ENCODE results near the gene SIK3. TPM values are rescaled to one million over a fixed set of nuclear protein-coding genes. Genes with fewer than 3 reads are reported as not detected.
"Not testable (repeated sequence)": the region's sequence is repeated elsewhere in the genome, so short reads cannot be mapped to it uniquely, and the experiment has no call there.

The SIK3 gene
- polyA plus RNA-seq, 6 donors from 2014 or later, result 27.7 to 52.1 (median 35.6) TPM

DNA sequence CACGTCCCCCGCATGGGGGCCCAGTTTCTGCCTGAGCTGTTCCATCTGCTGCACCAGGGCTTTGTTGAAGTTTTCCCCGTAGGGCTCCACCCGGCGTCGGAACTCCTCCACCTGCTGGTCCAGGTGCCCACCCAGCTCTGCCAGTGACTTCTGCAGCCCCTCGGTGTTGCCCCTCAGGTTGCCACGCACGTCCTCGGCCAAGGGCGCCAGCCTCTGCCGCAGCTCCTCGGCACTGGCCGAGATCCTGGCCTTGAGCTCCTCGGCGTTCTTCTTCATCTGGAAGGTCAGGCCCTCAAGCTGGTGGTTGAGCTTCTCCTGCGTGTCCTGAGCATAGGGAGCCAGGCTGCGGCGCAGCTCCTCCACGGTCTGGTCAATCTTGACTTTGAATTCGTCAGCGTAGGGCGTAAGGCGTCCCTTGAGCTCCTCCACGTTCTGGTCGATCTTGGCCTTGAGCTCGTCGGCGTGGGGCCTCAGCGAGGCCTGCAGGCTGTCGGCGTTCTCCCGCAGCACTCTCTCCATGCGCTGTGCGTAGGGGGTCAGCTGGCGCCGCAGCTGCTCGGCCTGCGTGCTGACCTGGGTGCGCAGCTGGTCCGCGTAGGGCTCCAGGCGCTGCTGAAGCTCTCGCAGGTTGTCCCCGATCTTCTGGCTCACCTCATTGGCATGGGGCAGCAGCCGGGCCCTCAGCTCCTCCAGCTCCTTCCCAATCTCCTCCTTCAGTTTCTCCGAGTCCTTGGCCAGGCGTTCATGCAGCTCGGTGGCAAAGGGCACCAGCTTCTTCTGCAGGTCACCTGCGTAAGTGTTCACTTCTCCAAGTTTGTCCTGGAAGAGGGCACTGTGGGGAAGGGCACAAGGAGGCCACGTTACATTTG is 276.9 kb downstream of the SIK3 start:
- no peak overlapping the region for H3K27ac Mint-ChIP-seq
- ATAC-seq (ENCODE audit: low read depth in 2 of 2), result no peak

DNA sequence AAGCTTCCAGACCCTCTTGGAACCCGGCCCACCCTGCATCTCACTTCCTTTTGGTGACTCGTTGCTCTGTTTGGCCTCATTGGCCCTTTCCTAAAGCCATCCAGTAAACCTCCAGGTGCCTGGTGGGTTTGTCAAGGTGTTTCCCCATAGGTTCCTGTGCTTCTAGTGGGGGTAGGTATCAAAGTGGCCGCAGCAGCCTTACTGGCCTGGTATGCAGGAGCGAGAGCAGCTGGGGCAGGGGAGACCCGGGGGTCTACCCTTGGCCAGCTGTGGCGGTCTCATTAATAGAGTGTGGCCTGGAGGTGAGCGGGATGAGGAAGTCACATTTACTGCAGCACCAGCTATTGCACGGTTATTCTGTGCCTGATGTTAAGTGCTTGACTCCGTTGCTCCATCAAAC is 279.2 kb downstream of the SIK3 start:
- no peaks in the 10 kb centered on the region for H3K9me3 Mint-ChIP-seq
- H3K27ac Mint-ChIP-seq, result no peak overlapping the region
- no peak overlapping the region for H3K4me3 Mint-ChIP-seq
- no peak for DNase-seq
- H3K4me1 Mint-ChIP-seq, result no peaks in the 10 kb centered on the region
- H3K36me3 Mint-ChIP-seq, result no peaks in the 10 kb centered on the region
- H3K27me3 Mint-ChIP-seq, result peaks cover 0 to 4% (median 0%) of the 10 kb centered on the region in 3 donors
- no peak for ATAC-seq (ENCODE audit: low read depth in 2 of 2)

More for the DNA sequence above, 276.9 kb downstream of the SIK3 start:
- Mint-ChIP-seq H3K4me1 (no peaks in the 10 kb centered on the region), H3K36me3 (no peaks in the 10 kb centered on the region), H3K4me3 (no peak overlapping the region), H3K9me3 (no peaks in the 10 kb centered on the region), H3K27me3 (peaks cover 0 to 4% (median 0%) of the 10 kb centered on the region in 3 donors)
- DNase-seq, result no peak

DNA sequence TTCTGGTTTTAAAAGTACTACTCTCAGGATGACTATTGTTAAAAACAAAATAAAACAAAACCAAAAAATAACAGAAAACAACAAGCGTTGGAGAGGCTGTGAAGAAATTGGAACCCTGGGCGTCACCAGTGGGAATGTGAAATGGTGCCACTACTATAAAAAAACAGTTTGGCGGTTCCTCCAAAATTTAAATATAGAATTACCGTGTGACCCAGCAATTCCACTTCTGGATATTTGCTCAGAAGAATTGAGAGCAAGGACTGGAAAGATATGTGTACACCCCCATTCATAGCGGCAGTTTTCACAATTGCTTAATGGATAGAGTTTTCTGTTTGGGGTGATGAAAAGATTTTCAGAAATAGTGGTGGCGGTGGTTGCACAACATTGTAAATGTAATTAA is 283.7 kb downstream of the SIK3 start:
- no peaks in the 10 kb centered on the region for H3K27me3 Mint-ChIP-seq
- peaks cover 0 to 3% (median 0%) of the 10 kb centered on the region in 7 donors for H3K9me3 Mint-ChIP-seq
- H3K4me1 Mint-ChIP-seq, result no peaks in the 10 kb centered on the region
- no peaks in the 10 kb centered on the region for H3K36me3 Mint-ChIP-seq
- H3K4me3 Mint-ChIP-seq, result no peak overlapping the region
- no peak overlapping the region for H3K27ac Mint-ChIP-seq
- ATAC-seq (ENCODE audit: low read depth in 2 of 2) (no peak), DNase-seq (no peak)

DNA sequence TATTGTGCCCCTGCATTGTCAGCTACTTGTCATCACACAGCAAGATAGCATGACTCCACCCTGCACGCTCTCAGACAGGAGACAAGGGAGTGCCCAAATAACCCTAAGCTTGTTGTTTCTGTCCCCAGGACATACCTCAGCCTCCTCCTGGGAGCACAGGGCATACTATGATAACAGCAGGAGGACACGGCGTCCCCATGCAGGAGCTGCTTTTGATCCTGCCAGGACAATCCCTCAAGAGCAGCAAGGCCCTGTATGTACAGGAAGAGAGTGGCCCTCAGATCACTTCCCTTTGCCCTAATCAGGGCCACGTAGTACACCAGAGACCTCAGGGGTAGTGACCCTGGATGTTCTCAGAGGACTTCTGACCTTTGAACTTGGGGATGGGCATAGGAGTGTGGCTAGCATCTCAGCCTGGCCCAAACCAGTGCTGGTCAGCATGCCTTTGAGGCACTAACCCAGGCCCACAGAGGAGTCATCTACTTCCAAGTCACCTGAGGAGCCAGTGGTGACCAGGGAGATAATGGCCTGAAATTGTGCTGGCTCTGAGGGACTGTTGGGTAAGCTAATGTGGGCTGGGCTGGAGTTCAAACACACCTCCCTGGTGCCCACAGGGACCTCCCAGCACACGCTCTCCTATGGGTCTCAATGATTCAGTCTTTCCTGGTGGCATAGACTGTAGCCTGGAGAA is 284.3 kb downstream of the SIK3 start:
- Mint-ChIP-seq H3K27ac (no peak overlapping the region), H3K27me3 (peaks cover 0 to 3% (median 3%) of the 10 kb centered on the region in 3 donors), H3K4me1 (no peaks in the 10 kb centered on the region), H3K36me3 (no peaks in the 10 kb centered on the region), H3K4me3 (no peak overlapping the region), H3K9me3 (peaks cover 0 to 3% (median 0%) of the 10 kb centered on the region in 7 donors)
- DNase-seq (no peak), ATAC-seq (ENCODE audit: low read depth in 2 of 2) (no peak)

DNA sequence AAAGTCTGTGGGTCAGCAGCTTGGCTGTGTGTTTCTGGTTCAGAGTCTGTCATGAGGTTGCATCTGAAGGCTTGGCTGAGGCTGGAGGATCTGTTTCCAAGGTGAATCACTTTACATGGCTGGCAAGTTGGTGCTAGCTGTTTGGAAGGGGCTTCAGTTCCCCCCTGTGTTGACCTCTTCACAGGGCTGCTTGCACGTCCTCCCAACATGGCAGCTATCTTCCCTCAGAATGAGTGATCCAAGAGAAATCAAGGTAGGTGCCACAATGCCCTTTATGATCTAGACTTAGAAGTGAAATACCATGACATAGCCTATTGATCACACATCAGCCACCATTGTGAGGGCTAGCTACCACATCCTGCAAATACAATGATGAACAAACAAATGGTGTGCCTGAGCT is 285.1 kb downstream of the SIK3 start:
- Mint-ChIP-seq H3K4me3 (no peak overlapping the region), H3K4me1 (no peaks in the 10 kb centered on the region), H3K27ac (peak overlapping the region in 1 of 6 donors; percentile 20), H3K27me3 (peaks cover 3 to 11% (median 5%) of the 10 kb centered on the region in 3 donors), H3K9me3 (peaks cover 0 to 3% (median 0%) of the 10 kb centered on the region in 7 donors), H3K36me3 (no peaks in the 10 kb centered on the region)
- DNase-seq (no peak), ATAC-seq (ENCODE audit: low read depth in 2 of 2) (no peak)

DNA sequence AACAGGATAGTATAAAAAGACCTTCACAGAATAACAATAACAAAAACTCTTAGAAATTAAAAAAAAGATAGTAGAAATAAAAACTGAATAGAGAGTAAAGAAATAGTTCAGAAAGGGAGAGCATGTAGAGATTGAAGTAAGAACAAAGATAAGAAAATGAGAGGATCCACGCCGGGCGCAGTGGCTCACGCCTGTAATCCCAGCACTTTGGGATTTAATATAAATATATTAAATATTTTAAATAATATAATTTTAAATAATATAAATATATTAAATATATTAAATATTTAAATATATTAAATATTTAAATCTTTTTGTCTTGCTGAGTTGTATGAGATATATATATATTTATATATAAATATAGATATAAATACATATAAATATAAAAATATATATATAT is 286.1 kb downstream of the SIK3 start:
- H3K36me3 Mint-ChIP-seq, result no peaks in the 10 kb centered on the region
- H3K27me3 Mint-ChIP-seq, result peaks cover 10 to 20% (median 14%) of the 10 kb centered on the region in 3 donors
- peaks cover 0 to 3% (median 0%) of the 10 kb centered on the region in 7 donors for H3K9me3 Mint-ChIP-seq
- DNase-seq (no peak), ATAC-seq (ENCODE audit: low read depth in 2 of 2) (no peak)
- no peaks in the 10 kb centered on the region for H3K4me1 Mint-ChIP-seq
- no peak overlapping the region for H3K27ac Mint-ChIP-seq
- no peak overlapping the region for H3K4me3 Mint-ChIP-seq

DNA sequence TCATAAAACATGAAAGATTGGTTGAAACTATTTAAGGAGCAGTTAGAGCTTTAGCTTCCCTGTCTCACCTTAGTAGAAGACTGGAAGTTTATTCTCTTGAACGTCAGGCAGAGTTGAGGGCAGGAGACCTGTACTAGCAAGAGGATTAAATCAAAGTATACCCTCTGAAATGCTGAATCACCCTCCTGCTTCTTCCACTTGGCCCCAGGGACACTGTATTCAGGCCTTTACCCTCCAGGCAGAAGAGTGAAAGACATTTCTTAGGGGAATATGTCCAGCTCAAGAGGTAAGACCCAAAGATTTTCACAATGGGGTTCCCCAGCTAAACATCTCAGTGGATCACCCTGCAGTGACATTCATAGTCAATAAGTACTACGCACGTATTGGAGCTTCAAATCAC is 287.0 kb downstream of the SIK3 start:
- H3K27ac Mint-ChIP-seq, result no peak overlapping the region
- ATAC-seq (ENCODE audit: low read depth in 2 of 2), result no peak
- no peaks in the 10 kb centered on the region for H3K36me3 Mint-ChIP-seq
- no peaks in the 10 kb centered on the region for H3K4me1 Mint-ChIP-seq
- H3K4me3 Mint-ChIP-seq, result no peak overlapping the region
- peaks cover 10 to 20% (median 14%) of the 10 kb centered on the region in 3 donors for H3K27me3 Mint-ChIP-seq
- DNase-seq, result no peak
- peaks cover 0 to 3% (median 0%) of the 10 kb centered on the region in 7 donors for H3K9me3 Mint-ChIP-seq

DNA sequence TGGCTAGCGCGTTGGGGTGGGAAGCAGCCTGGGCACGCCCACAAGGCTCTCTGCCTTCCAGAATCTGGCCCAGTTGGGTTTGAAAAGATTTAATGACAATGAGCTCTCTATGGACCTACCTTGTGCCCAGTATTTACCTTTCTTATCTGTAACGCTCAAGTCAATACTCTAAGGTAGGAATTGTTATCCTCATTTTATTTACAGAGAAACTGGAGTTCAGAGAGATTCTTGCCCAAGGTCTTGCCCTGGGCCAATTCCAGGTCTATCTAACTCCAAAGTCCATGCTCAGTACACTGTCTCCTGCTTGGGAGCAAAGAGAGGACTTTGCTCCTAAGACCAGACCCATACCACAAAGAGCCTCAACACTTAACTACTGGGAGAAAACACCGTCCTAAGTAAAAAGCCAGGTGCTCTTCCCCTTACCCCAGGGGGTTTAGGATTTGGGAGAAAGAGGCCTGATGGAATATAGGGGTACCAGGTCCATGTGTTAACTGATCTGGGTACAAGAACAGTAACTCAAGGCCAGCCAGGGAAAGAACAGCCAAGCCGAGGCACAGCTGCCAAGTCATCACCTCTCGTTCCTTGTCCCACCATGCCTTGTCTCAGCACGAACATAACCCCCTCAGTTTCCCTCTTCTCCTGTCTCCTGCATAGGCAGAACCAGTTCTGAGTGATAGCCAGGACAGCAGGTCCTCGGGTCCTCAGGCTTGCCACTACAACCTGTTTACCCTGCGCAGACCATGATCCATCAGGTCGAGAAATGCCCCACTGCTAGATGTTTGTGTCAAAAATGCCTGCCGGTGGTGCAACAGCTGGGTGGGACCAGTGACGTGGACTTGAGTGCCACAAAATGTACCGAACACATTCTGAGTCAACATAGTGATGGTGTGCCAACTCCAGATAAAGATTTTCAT is 289.7 kb downstream of the SIK3 start:
- Mint-ChIP-seq H3K27me3 (peaks cover 13 to 27% (median 20%) of the 10 kb centered on the region in 3 donors), H3K36me3 (no peaks in the 10 kb centered on the region), H3K4me3 (no peak overlapping the region), H3K4me1 (no peaks in the 10 kb centered on the region), H3K9me3 (peaks cover 0 to 3% (median 0%) of the 10 kb centered on the region in 7 donors), H3K27ac (peak overlapping the region in 1 of 6 donors; percentile 20)
- DNase-seq (no peak), ATAC-seq (ENCODE audit: low read depth in 2 of 2) (no peak)

DNA sequence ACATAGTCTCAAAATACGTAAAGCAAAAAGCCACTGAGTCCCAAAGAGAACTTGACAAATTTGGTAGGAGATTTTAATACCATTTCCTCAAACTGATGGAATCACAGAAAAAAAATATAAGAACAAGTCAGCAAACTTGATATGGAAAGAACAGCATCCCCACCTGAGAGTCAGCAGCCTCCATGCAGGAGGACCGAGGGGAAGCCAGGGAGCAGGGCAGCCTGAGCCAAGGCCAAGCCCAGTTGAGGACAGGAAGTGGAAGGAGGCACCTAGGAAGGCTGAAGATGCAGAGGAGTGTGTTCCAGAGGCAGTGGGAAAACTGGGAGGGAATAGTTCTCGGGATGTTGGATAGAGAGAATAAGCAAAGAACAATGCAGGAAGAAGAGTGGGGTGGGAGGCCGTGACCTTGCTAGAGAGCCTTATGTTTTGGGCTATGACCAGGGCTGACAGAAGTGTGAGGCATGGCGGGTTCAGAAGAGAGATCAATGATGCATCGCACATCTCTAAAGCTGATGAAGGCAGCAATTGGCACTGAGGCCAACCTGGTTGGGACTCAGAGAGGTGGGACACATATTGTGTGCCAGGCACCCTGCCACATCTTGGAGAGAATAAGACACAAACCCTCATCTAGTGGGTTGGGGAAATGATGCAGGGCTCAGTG is 290.5 kb downstream of the SIK3 start:
- Mint-ChIP-seq H3K4me3 (no peak overlapping the region), H3K36me3 (no peaks in the 10 kb centered on the region), H3K27ac (no peak overlapping the region), H3K4me1 (no peaks in the 10 kb centered on the region), H3K9me3 (peaks cover 0 to 3% (median 0%) of the 10 kb centered on the region in 7 donors), H3K27me3 (peaks cover 13 to 28% (median 25%) of the 10 kb centered on the region in 3 donors)
- no peak for DNase-seq
- no peak for ATAC-seq (ENCODE audit: low read depth in 2 of 2)

DNA sequence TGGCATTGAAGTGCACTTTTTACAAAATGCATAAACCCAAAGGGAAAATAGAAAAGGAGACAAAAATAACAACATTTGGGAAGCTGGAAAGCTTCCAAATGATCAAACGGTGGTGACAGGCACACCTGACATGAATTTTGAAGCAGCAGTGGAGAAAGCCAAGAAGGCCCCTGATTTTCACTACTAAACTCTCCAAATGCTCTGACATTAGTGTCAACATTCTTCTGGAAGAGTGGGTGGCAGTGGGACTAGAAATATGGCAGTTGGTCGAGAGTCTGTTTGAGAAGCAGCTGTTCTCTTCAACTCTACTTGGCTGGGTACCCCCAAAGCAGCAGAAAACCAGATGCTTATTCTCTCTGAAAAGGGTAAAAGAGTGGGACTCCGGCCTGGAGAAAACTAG is 294.2 kb downstream of the SIK3 start:
- H3K4me1 Mint-ChIP-seq, result no peaks in the 10 kb centered on the region
- peak overlapping the region in 2 of 6 donors; percentile 35 to 38 for H3K27ac Mint-ChIP-seq
- H3K27me3 Mint-ChIP-seq, result peaks cover 22 to 29% (median 29%) of the 10 kb centered on the region in 3 donors
- no peak overlapping the region for H3K4me3 Mint-ChIP-seq
- H3K9me3 Mint-ChIP-seq, result no peaks in the 10 kb centered on the region
- no peaks in the 10 kb centered on the region for H3K36me3 Mint-ChIP-seq
- DNase-seq (no peak), ATAC-seq (ENCODE audit: low read depth in 2 of 2) (no peak)

DNA sequence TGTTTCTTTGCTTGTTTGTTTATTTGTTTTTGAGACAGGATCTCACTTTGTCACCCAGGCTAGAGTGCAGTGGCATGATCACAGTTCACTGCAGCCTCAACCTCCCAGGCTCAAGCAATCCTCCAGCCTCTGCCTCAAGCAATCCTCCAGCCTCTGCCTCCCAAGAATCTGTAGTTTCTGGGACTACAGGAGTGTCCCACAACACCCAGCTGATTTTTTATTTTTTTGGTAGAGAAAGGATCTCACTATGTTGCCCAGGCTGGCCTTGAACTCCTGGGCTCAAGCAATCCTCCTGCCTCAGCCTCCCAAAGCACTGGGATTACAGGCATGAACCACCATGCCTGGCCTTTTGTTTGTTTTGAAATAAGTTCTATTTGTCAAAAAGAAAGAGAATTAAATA is 296.6 kb downstream of the SIK3 start:
- H3K27ac Mint-ChIP-seq; H3K9me3 Mint-ChIP-seq; H3K36me3 Mint-ChIP-seq; DNase-seq; H3K4me1 Mint-ChIP-seq; H3K4me3 Mint-ChIP-seq; ATAC-seq (ENCODE audit: low read depth in 2 of 2): not testable (repeated sequence)
- H3K27me3 Mint-ChIP-seq, result peaks cover 12 to 22% (median 21%) of the 10 kb centered on the region in 3 donors

DNA sequence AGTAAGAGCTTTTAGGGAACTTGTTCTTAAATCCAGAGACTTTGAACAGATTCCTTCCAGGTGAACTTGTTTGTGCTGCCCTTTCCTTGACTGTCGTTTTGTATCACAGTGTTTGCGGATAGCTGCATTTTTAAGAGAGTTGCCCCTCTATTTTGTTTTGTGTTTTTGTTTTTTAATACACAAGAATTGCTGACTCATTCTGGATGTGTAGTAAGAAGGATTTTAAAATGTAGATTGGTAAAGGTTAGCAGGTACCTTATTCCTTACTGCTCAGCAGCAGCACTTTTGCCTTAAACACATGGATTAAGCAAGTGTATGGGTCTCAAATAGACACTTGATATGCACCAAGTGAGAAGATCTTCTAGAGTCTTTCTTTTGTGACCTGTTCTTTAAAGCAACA is 297.6 kb downstream of the SIK3 start:
- H3K9me3 Mint-ChIP-seq, result no peaks in the 10 kb centered on the region
- H3K27ac Mint-ChIP-seq, result no peak overlapping the region
- ATAC-seq (ENCODE audit: low read depth in 2 of 2), result no peak
- H3K4me1 Mint-ChIP-seq, result no peaks in the 10 kb centered on the region
- H3K4me3 Mint-ChIP-seq, result no peak overlapping the region
- peaks cover 12 to 26% (median 22%) of the 10 kb centered on the region in 3 donors for H3K27me3 Mint-ChIP-seq
- no peaks in the 10 kb centered on the region for H3K36me3 Mint-ChIP-seq
- DNase-seq, result no peak

DNA sequence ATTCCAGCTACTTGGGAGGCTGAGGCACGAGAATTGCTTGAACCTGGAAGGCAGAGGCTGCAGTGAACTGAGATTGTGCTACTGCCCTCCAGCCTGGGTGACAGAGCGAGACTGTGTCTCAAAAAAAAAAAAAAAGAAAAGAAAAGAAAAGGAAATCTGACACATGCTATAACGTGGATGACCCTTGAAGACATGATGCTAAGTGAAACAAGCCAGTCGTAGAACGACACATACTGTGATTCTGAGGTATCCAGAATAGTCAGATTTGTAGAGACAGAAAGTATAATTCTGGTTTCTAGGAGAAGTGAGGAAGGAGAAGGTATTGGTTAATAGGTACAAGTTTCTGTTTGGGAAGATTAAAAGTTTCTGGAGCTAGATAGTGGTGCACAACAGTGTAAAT is 299.9 kb downstream of the SIK3 start:
- Mint-ChIP-seq H3K9me3 (no peaks in the 10 kb centered on the region), H3K4me1 (no peaks in the 10 kb centered on the region), H3K27ac (no peak overlapping the region), H3K27me3 (peaks cover 8 to 24% (median 19%) of the 10 kb centered on the region in 3 donors), H3K4me3 (no peak overlapping the region), H3K36me3 (no peaks in the 10 kb centered on the region)
- ATAC-seq (ENCODE audit: low read depth in 2 of 2), result no peak
- DNase-seq, result no peak
